ENCODE measurements around the gene MAN2A2. TPM values are rescaled to one million over a fixed set of nuclear protein-coding genes. Genes with fewer than 3 reads are reported as not detected.
A peak's percentile ranks its signal among the peaks of the same experiment; 100 is the strongest.

MAN2A2 gene
- total RNA-seq, 1 donor from 2014 or later, result 73.3 TPM

GRCh38 chr15:90932660-90932991, 29.5 kb downstream of the MAN2A2 start:
- DNase-seq (ENCODE audit: low spot score), result no peak
- intact Hi-C loops (cut with DNase I), result loop anchor here (1.0 to 5.0 kb wide), 2 partner anchors 30 to 285 kb away; no protein-coding TSS in a partner anchor

GRCh38 chr15:90933301-90933700, 30.2 kb downstream of the MAN2A2 start:
- intact Hi-C loops (cut with DNase I), result loop anchor here (5.0 kb wide), 1 partner anchor 286 kb away; no protein-coding TSS in a partner anchor

GRCh38 chr15:90934256-90934948, 31.3 kb downstream of the MAN2A2 start:
- intact Hi-C loops (cut with DNase I), result loop anchor here (5.0 kb wide), 1 partner anchor 287 kb away; no protein-coding TSS in a partner anchor
- peak; percentile 94 for DNase-seq (ENCODE audit: low spot score)

More at GRCh38 chr15:90933301-90933700, 30.2 kb downstream of the MAN2A2 start:
- no peak for DNase-seq (ENCODE audit: low spot score)

GRCh38 chr15:90934949-90935751, 32.0 kb downstream of the MAN2A2 start, which contains the start of gene UNC45A:
UNC45A (plus strand) TSS chr15:90935285; CDS start chr15:90935325, 40 bp downstream.
- DNase-seq (ENCODE audit: low spot score), result peak; percentile 98

GRCh38 chr15:90936823-90937222, 33.7 kb downstream of the MAN2A2 start:
- intact Hi-C loops (cut with DNase I), result no loop called here
- no peak for DNase-seq (ENCODE audit: low spot score)

More at GRCh38 chr15:90934949-90935751, 32.0 kb downstream of the MAN2A2 start, which contains the start of gene UNC45A:
- intact Hi-C loops (cut with DNase I), result loop anchor here (5.0 kb wide), 1 partner anchor 288 kb away; no protein-coding TSS in a partner anchor

- intact Hi-C loops (cut with DNase I), result no loop called here
- DNase-seq (ENCODE audit: low spot score), result no peak
These were observed 35.2 kb downstream of the MAN2A2 start for GRCh38 chr15:90938261-90938660.

- intact Hi-C loops (cut with DNase I), result no loop called here
- DNase-seq (ENCODE audit: low spot score), result no peak
These were observed 36.7 kb downstream of the MAN2A2 start for GRCh38 chr15:90939756-90940155.

- intact Hi-C loops (cut with DNase I), result no loop called here
These were observed 37.9 kb downstream of the MAN2A2 start for GRCh38 chr15:90941038-90941437.

GRCh38 chr15:90942354-90943120, 39.4 kb downstream of the MAN2A2 start:
- intact Hi-C loops (cut with DNase I), result no loop called here
- no peak for DNase-seq (ENCODE audit: low spot score)

More at GRCh38 chr15:90941038-90941437, 37.9 kb downstream of the MAN2A2 start:
- no peak for DNase-seq (ENCODE audit: low spot score)

- intact Hi-C loops (cut with DNase I), result no loop called here
These were observed 42.0 kb downstream of the MAN2A2 start for GRCh38 chr15:90945091-90945490.

GRCh38 chr15:90946538-90946937, 43.4 kb downstream of the MAN2A2 start:
- intact Hi-C loops (cut with DNase I), result no loop called here
- no peak for DNase-seq (ENCODE audit: low spot score)

More at GRCh38 chr15:90945091-90945490, 42.0 kb downstream of the MAN2A2 start:
- DNase-seq (ENCODE audit: low spot score), result no peak

GRCh38 chr15:90946941-90947576, 44.0 kb downstream of the MAN2A2 start:
- no peak for DNase-seq (ENCODE audit: low spot score)
- intact Hi-C loops (cut with DNase I), result no loop called here

GRCh38 chr15:90947577-90948357, 44.7 kb downstream of the MAN2A2 start:
- DNase-seq (ENCODE audit: low spot score), result no peak
- intact Hi-C loops (cut with DNase I), result no loop called here

- DNase-seq (ENCODE audit: low spot score), result no peak
These were observed 45.4 kb downstream of the MAN2A2 start for GRCh38 chr15:90948506-90948905.

GRCh38 chr15:90949979-90950675, 47.0 kb downstream of the MAN2A2 start:
- DNase-seq (ENCODE audit: low spot score), result no peak
- intact Hi-C loops (cut with DNase I), result no loop called here

More at GRCh38 chr15:90948506-90948905, 45.4 kb downstream of the MAN2A2 start:
- intact Hi-C loops (cut with DNase I), result no loop called here

GRCh38 chr15:90950676-90951075, 47.6 kb downstream of the MAN2A2 start:
- intact Hi-C loops (cut with DNase I), result no loop called here

GRCh38 chr15:90952901-90953677, 50.0 kb downstream of the MAN2A2 start:
- intact Hi-C loops (cut with DNase I), result no loop called here
- peak; percentile 61 for DNase-seq (ENCODE audit: low spot score)

More at GRCh38 chr15:90950676-90951075, 47.6 kb downstream of the MAN2A2 start:
- DNase-seq (ENCODE audit: low spot score), result no peak
